RWPE1 (cell line): Measurements from ENCODE around the gene SLC6A9.

ENCODE experiments used
- CTCF ChIA-PET: fragments of 350-600 bp; sonication (Branson Sonifier 250); formaldehyde crosslinking; extraction: SDS; loops from one replicate; lab custom pipeline; 2021; lab: Yijun Ruan, JAX
- POLR2A ChIA-PET: fragments of 400-600 bp; formaldehyde crosslinking; extraction: SDS; loops from one replicate; lab custom pipeline; 2020; ENCODE audit warnings: antibody characterized with exemption; ENCODE audit not compliant: low non-redundant PET; lab: Yijun Ruan, JAX
- DNase-seq: peaks from one replicate; pipeline ENCODE4 v3.0.0; 2012; ENCODE audit warnings: low spot score
- H3K27ac ChIP-seq: fragments of 450-650 bp; 2 replicates; pipeline ENCODE4 v1.5.1; 2017
- TF ChIP-seq, protein P1 (sequence below): fragments of 450-650 bp; conservative IDR thresholded peaks from 2 replicates; pipeline ENCODE4 v1.5.1; 2017; ENCODE audit warnings: low read depth, mild to moderate bottlenecking

The SLC6A9 gene

DNA sequence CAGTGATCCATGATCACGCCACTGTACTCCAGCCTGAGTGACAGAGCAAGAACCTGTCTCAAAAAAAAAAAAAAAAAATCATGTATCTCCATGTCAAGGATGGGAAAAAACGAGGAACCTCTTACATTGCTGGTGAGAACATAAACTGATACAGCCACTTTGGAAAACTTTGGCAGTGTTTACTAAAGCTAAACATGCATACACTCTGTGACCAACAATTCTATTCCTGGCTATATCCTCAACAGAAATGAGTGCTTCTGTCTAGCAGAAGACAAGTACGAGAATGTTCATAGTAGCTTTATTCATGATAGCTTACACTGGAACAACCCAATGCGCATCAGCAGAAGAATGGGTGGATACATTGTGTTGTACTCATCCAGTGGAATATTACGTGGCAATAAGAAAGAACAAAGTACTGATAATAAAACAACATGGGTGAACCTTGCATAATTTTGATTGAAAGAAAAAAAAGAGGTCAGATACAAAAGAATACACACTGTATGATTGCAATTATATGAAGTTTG is 31.5 kb upstream of the SLC6A9 start:
- no peak for DNase-seq
- TF ChIP-seq, protein P1, sequence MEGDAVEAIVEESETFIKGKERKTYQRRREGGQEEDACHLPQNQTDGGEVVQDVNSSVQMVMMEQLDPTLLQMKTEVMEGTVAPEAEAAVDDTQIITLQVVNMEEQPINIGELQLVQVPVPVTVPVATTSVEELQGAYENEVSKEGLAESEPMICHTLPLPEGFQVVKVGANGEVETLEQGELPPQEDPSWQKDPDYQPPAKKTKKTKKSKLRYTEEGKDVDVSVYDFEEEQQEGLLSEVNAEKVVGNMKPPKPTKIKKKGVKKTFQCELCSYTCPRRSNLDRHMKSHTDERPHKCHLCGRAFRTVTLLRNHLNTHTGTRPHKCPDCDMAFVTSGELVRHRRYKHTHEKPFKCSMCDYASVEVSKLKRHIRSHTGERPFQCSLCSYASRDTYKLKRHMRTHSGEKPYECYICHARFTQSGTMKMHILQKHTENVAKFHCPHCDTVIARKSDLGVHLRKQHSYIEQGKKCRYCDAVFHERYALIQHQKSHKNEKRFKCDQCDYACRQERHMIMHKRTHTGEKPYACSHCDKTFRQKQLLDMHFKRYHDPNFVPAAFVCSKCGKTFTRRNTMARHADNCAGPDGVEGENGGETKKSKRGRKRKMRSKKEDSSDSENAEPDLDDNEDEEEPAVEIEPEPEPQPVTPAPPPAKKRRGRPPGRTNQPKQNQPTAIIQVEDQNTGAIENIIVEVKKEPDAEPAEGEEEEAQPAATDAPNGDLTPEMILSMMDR = no peak
- ChIA-PET POLR2A (no interaction called here), CTCF (no interaction called here)
- no peak overlapping the region for H3K27ac ChIP-seq

DNA sequence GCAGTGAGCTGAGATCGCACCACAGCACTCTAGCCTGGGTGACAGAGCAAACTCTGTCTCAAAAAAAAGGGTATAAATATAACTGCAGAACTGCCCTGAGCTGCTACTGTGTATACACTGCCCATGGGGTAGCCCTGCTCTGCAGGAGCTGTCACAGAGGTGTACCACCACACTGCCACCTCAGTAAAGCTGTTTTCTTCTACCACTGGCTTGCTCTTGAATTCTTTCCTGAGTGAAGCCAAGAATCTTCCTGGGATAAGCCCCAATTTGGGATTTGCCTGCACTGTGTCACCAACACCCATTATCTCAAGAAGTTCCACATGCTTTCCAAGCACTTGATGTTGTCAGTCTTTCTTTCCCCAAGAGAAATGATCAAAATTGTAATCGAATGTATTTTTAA is 30.6 kb upstream of the SLC6A9 start:
- TF ChIP-seq, protein P1 = no peak
- ChIA-PET POLR2A (no interaction called here), CTCF (no interaction called here)
- DNase-seq = no peak
- no peak overlapping the region for H3K27ac ChIP-seq

DNA sequence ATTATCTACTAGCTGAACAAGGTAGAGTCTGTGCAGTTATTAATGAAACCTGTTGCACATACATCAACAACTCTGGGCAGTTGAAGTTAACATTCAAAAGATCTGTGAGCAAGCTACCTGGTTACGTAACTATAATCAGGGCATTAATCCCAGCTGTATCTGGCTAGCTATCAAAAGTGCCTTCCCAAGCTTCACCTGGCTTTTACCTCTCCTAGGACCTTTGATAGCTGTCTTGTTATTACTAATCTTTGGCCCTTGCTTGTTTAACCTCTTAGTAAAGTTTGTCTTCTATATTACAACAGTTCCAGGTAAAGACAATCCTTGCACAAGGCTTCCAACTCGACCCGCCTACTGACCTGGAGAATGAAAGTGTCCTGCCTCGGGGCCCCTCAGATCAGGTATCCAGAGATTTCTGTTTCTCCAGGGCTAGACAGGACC is 29.6 kb upstream of the SLC6A9 start:
- no peak overlapping the region for H3K27ac ChIP-seq
- TF ChIP-seq, protein P1 = no peak
- CTCF ChIA-PET = no interaction called here
- POLR2A ChIA-PET = no interaction called here
- no peak for DNase-seq

DNA sequence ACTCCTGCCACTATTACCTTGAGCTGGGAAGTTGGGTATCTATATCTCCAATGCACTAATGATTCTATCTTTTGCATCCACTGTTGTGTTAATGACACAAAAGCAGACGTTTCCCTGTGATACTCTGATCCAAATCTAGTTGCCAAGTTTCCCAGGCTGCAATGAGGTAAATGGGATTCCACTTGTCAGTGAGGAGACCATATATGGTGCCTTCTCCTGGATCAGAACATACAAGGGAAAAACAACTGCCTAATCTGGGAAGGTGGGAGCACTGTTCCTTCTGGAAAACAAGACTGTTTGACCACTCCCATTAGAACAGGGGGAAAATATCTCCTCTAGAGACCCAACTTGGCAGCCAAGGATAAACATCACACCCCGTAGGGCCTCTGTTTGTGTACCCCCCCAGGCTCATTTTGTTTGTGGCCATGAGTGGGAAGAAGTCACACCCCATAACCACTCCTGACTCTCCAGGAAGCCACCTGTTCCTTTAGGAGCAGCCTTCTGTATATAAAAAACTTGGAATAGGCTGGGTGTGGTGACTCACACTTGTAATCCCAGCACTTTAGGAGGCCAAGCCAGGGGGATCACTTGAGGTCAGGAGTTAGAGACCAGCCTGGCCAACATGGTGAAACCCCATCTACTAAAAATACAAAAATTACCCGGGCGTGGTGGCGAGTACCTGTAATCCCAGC is 28.5 kb upstream of the SLC6A9 start:
- H3K27ac ChIP-seq = no peak overlapping the region
- ChIA-PET CTCF (no interaction called here), POLR2A (no interaction called here)
- TF ChIP-seq, protein P1 = no peak
- no peak for DNase-seq

DNA sequence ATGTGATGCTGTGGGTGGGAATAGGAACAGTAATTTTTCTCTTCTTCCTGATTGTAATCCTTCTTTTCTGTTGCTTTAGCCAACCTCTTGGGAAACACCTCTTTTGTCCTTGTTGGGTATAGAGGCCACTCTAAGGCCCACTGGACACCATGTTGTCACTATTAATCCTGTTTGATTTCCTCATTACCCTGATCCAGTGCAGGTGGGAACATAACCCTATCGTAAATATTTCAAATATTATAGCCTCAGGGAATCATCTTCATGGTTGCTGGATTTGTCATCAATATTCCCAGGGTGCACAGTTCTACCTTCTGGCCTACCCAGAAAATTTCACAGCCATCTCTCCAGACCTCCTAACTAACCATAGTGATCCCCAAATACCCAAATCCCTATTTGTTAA is 27.9 kb upstream of the SLC6A9 start:
- no peak overlapping the region for H3K27ac ChIP-seq
- TF ChIP-seq, protein P1 = no peak
- POLR2A ChIA-PET = no interaction called here
- peak; percentile 30 for DNase-seq
- CTCF ChIA-PET = no interaction called here

DNA sequence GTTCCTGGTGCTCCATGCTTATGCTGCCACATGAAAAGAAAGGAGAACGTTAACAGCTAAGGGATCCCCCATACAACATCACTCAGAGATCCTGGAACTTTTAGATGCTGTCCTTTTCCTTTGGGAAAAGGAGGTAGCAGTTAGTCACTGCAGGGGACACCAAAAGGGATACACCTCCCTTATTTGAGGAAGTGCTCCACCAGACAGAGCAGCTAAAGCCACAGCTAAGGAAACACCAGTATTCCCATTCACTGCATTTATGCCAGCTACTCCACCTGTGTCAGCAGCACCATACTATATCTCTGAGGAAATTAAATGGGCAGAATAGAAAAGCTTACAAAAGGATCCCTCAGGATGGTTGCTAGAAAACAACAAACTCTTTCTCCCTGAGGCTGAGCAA is 26.0 kb upstream of the SLC6A9 start:
- DNase-seq = no peak
- TF ChIP-seq, protein P1 = no peak
- ChIA-PET POLR2A (no interaction called here), CTCF (interaction anchor here (1.6 kb wide), 1 partner anchor 9 kb away, joined by 7 read pairs; no protein-coding TSS in a partner anchor)
- H3K27ac ChIP-seq = no peak overlapping the region
